ENCODE measurements around the gene PPP4R3B.

- TF ChIP-seq PATZ1 (CRISPR knock-in tag; IDR thresholded peaks at IDR 0.05; ENCODE audit: borderline replicate concordance) (no peak), BACH2 (CRISPR knock-in tag; IDR thresholded peaks at IDR 0.05; ENCODE audit: borderline replicate concordance) (no peak)
Observed at GRCh38 chr2:55498582-55498981, 118.8 kb downstream of the PPP4R3B start.

Data from SK-N-SH treated with all-trans-retinoic acid at 6 μM for 48 hours (cell line).